ENCODE results near the gene PHKA2.

Gene PHKA2

GRCh38 chrX:19007868-19008267 lies 24.0 kb upstream of the PHKA2 start:
- ChIA-PET CTCF (no interaction called here), POLR2A (no interaction called here)
- TF ChIP-seq CTCF (IDR thresholded peaks at IDR 0.05; ENCODE audit: insufficient read depth, low read length, missing control alignments): no peak
- H3K4me3 ChIP-seq (ENCODE audit: low read depth, low read length): no peak overlapping the region
- DNase-seq (ENCODE audit: low read depth, low spot score): no peak

DNA sequence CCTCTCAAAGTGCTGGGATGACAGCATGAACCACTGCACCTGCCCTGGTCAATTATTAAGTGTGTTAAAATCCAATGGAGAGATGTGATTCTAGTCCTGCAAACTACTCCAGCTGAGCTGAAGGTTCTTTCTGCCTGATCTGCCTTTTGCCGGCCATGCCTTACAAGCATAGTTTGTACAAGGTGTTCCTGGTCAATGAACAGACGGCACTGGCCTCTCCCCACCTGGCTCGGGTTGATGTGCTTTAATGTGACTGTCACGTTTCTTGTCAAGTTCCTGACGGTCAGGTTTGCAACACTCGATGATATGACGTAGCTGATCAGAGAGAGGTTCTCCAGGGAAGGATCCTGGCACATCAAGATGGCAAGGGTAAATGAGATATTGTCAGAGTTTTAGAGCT lies 23.1 kb upstream of the PHKA2 start:
- no peak overlapping the region for H3K4me3 ChIP-seq (ENCODE audit: low read depth, low read length)
- DNase-seq (ENCODE audit: low read depth, low spot score): no peak
- CTCF ChIA-PET: no interaction called here
- no peak for TF ChIP-seq CTCF (IDR thresholded peaks at IDR 0.05; ENCODE audit: insufficient read depth, low read length, missing control alignments)
- POLR2A ChIA-PET: no interaction called here

DNA sequence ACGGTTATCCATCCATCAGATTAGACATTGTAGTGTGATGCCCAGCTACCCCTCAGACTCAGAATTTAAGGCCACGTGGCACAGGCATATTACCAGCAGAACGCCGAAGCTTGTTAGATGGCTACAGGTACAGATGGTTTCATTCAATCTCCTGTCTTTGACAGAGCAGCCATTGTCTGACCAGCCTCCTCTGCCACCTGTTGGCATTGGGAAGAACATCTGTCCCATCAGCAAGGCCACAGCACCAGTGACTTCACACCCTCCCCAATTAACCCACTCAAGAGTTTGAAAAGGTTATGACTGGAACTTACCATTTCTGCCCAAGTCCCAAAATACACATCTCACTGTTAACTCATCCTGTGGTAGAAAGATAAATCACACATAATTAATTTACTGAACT lies 22.0 kb upstream of the PHKA2 start:
- ChIA-PET POLR2A (no interaction called here), CTCF (interaction anchor here (1.0 kb wide), 1 partner anchor 34 kb away, joined by 3 read pairs; no protein-coding TSS in a partner anchor)
- no peak overlapping the region for H3K4me3 ChIP-seq (ENCODE audit: low read depth, low read length)
- DNase-seq (ENCODE audit: low read depth, low spot score): no peak
- TF ChIP-seq CTCF (IDR thresholded peaks at IDR 0.05; ENCODE audit: insufficient read depth, low read length, missing control alignments): no peak

GRCh38 chrX:19003756-19004155 lies 19.8 kb upstream of the PHKA2 start:
- no peak for TF ChIP-seq CTCF (IDR thresholded peaks at IDR 0.05; ENCODE audit: insufficient read depth, low read length, missing control alignments)
- POLR2A ChIA-PET: no interaction called here
- CTCF ChIA-PET: interaction anchor here (0.6 to 1.5 kb wide), 4 partner anchors 11 to 330 kb away, joined by 3 to 5 read pairs (median 3); no protein-coding TSS in a partner anchor
- no peak overlapping the region for H3K4me3 ChIP-seq (ENCODE audit: low read depth, low read length)
- DNase-seq (ENCODE audit: low read depth, low spot score): no peak

- CTCF ChIA-PET: interaction anchor here (1.2 to 1.3 kb wide), 2 partner anchors 19 to 41 kb away, joined by 3 to 4 read pairs; no protein-coding TSS in a partner anchor
- DNase-seq (ENCODE audit: low read depth, low spot score): no peak
- no peak overlapping the region for H3K4me3 ChIP-seq (ENCODE audit: low read depth, low read length)
- no peak for TF ChIP-seq CTCF (IDR thresholded peaks at IDR 0.05; ENCODE audit: insufficient read depth, low read length, missing control alignments)
- POLR2A ChIA-PET: no interaction called here
Observed at GRCh38 chrX:18998653-18999052, 14.7 kb upstream of the PHKA2 start.

- no peak for TF ChIP-seq CTCF (IDR thresholded peaks at IDR 0.05; ENCODE audit: insufficient read depth, low read length, missing control alignments)
- POLR2A ChIA-PET: no interaction called here
- CTCF ChIA-PET: interaction anchor here (1.3 kb wide), 1 partner anchor 19 kb away, joined by 4 read pairs; no protein-coding TSS in a partner anchor
- DNase-seq (ENCODE audit: low read depth, low spot score): no peak
- H3K4me3 ChIP-seq (ENCODE audit: low read depth, low read length): no peak overlapping the region
Observed at GRCh38 chrX:18997916-18998315, 14.0 kb upstream of the PHKA2 start.
